Lower lobe of right lung (tissue), 2 donors: ENCODE measurements around the gene KRTAP12-2. TPM values are rescaled to one million over a fixed set of nuclear protein-coding genes. Genes with fewer than 3 reads are reported as not detected.
"Not testable (repeated sequence)": the region's sequence is repeated elsewhere in the genome, so short reads cannot be mapped to it uniquely, and the experiment has no call there.

Source experiments
- ATAC-seq, 2 donors: fragments of 200-7000 bp; cut with Tn5 transposase; one replicate each; pipeline ENCODE4 v1.9.1; 2020 to 2022; ENCODE audit warnings: mild to moderate bottlenecking in 2 of 2, moderate library complexity in 2 of 2
- DNase-seq: peaks from one replicate; pipeline ENCODE4 v3.0.0-alpha.2; 2020
- H3K27ac ChIP-seq: fragments of 200-600 bp; one replicate; pipeline ENCODE4 v1.8.0; 2022
- H3K27me3 ChIP-seq: fragments of 200-600 bp; one replicate; pipeline ENCODE4 v1.8.0; 2022; ENCODE audit warnings: low read depth
- H3K36me3 ChIP-seq: fragments of 200-600 bp; one replicate; pipeline ENCODE4 v1.8.0; 2022; ENCODE audit warnings: mild to moderate bottlenecking
- H3K4me1 ChIP-seq: fragments of 200-600 bp; one replicate; pipeline ENCODE4 v1.8.0; 2022
- H3K4me3 ChIP-seq: fragments of 200-600 bp; one replicate; pipeline ENCODE4 v1.8.0; 2022; ENCODE audit warnings: mild to moderate bottlenecking
- H3K9me3 ChIP-seq: fragments of 200-600 bp; one replicate; pipeline ENCODE4 v1.8.0; 2022
- CTCF ChIP-seq: fragments of 200-600 bp; IDR thresholded peaks from one replicate; pipeline ENCODE4 v1.8.0; 2022; ENCODE audit warnings: antibody characterized with exemption, mild to moderate bottlenecking
- intact Hi-C: fragments of 100-400 bp; cut with DNase I; formaldehyde crosslinking; loops from one replicate; pipeline ENCODE4 v1.11.0; 2022
- total RNA-seq: library from RNA; stranded (reverse); fragmentation: NEBNext Ultra II Directional; extraction: Animal tissue kit (Norgen Biotek cat#: 25700); gene quantifications from one replicate; pipeline ENCODE4 v1.2.1, GENCODE V29; 2021
- donor health status: DM: no; HTN: yes; CAD: no; lungs with severe emphysema.

The KRTAP12-2 gene
- total RNA-seq, 1 donor from 2014 or later: not detected

- intact Hi-C loops: no loop called here
- Histone ChIP-seq H3K4me1 (no peaks in the 10 kb centered on the region), H3K9me3 (peaks cover under 1% of the 10 kb centered on the region), H3K4me3 (no peak overlapping the region), H3K36me3 (no peaks in the 10 kb centered on the region), H3K27ac (no peak overlapping the region), H3K27me3 (peaks cover 22% of the 10 kb centered on the region)
- ATAC-seq (no peak), DNase-seq (no peak)
- no peak for TF ChIP-seq CTCF
These were observed 20.3 kb upstream of the KRTAP12-2 start for GRCh38 chr21:44686843-44687561.

GRCh38 chr21:44686000-44686781 lies 19.5 kb upstream of the KRTAP12-2 start:
- TF ChIP-seq CTCF: no peak
- DNase-seq (peak; percentile 44), ATAC-seq (no peak)
- no peak overlapping the region for H3K4me3 ChIP-seq
- H3K27ac ChIP-seq: no peak overlapping the region
- H3K36me3 ChIP-seq: no peaks in the 10 kb centered on the region
- H3K4me1 ChIP-seq: no peaks in the 10 kb centered on the region
- intact Hi-C loops: no loop called here
- no peaks in the 10 kb centered on the region for H3K9me3 ChIP-seq
- H3K27me3 ChIP-seq: peaks cover 22% of the 10 kb centered on the region

GRCh38 chr21:44685050-44685449 lies 18.3 kb upstream of the KRTAP12-2 start:
- H3K9me3 ChIP-seq, H3K36me3 ChIP-seq, H3K4me1 ChIP-seq, DNase-seq, intact Hi-C loops, H3K27ac ChIP-seq, H3K4me3 ChIP-seq: not testable (repeated sequence)
- peak in 1 of 2 donors; percentile 22 for ATAC-seq
- peaks cover 22% of the 10 kb centered on the region for H3K27me3 ChIP-seq

GRCh38 chr21:44684483-44684882 lies 17.8 kb upstream of the KRTAP12-2 start:
- H3K27me3 ChIP-seq: peaks cover 22% of the 10 kb centered on the region
- no peak overlapping the region for H3K27ac ChIP-seq
- intact Hi-C loops: no loop called here
- no peaks in the 10 kb centered on the region for H3K4me1 ChIP-seq
- no peaks in the 10 kb centered on the region for H3K9me3 ChIP-seq
- no peak overlapping the region for H3K4me3 ChIP-seq
- ATAC-seq (no peak), DNase-seq (no peak)
- no peaks in the 10 kb centered on the region for H3K36me3 ChIP-seq
- no peak for TF ChIP-seq CTCF

- intact Hi-C loops: no loop called here
- H3K36me3 ChIP-seq: no peaks in the 10 kb centered on the region
- H3K4me3 ChIP-seq: no peak overlapping the region
- no peak overlapping the region for H3K27ac ChIP-seq
- H3K4me1 ChIP-seq: no peaks in the 10 kb centered on the region
- no peak for ATAC-seq
- TF ChIP-seq CTCF: no peak
- H3K27me3 ChIP-seq: peaks cover 22% of the 10 kb centered on the region
- no peak for DNase-seq
- no peaks in the 10 kb centered on the region for H3K9me3 ChIP-seq
These were observed 17.4 kb upstream of the KRTAP12-2 start for GRCh38 chr21:44684077-44684476.

GRCh38 chr21:44682580-44683151 lies 15.9 kb upstream of the KRTAP12-2 start:
- intact Hi-C loops: no loop called here
- DNase-seq (no peak), ATAC-seq (no peak)

More at GRCh38 chr21:44682580-44683151, 15.9 kb upstream of the KRTAP12-2 start:
- no peak for TF ChIP-seq CTCF
- Histone ChIP-seq H3K4me3 (no peak overlapping the region), H3K27me3 (peaks cover 16% of the 10 kb centered on the region), H3K36me3 (no peaks in the 10 kb centered on the region), H3K4me1 (no peaks in the 10 kb centered on the region), H3K27ac (no peak overlapping the region), H3K9me3 (no peaks in the 10 kb centered on the region)
